GM12801 (cell line): Measurements from ENCODE around the gene YES1.

ENCODE experiments used
- TF ChIP-seq, protein P1 (sequence below): IDR thresholded peaks from one replicate; pipeline ENCODE4 v1.5.1; 2011; ENCODE audit warnings: control low read depth; ENCODE audit not compliant: insufficient read length; ENCODE audit errors: extremely low read depth

Gene YES1

DNA sequence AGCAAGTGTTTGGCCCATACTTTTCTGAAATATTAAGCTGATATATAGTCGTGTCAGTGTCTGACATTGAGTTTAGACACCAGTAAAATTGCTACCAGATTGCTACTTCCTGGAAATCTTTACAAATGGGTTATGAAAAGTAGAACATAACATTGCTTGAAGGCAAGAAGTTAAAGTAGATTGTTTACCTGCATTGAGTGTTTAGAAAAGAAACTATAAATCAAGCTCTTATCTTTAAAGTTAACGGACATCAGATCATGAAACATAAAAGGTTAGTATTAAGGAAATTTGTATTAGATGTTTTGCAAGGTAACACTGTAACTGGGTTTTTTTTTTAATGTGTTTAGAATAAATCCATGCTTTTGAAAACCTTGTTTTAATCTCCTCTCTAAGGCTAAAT lies 4.8 kb upstream of the YES1 start:
- TF ChIP-seq, protein P1, sequence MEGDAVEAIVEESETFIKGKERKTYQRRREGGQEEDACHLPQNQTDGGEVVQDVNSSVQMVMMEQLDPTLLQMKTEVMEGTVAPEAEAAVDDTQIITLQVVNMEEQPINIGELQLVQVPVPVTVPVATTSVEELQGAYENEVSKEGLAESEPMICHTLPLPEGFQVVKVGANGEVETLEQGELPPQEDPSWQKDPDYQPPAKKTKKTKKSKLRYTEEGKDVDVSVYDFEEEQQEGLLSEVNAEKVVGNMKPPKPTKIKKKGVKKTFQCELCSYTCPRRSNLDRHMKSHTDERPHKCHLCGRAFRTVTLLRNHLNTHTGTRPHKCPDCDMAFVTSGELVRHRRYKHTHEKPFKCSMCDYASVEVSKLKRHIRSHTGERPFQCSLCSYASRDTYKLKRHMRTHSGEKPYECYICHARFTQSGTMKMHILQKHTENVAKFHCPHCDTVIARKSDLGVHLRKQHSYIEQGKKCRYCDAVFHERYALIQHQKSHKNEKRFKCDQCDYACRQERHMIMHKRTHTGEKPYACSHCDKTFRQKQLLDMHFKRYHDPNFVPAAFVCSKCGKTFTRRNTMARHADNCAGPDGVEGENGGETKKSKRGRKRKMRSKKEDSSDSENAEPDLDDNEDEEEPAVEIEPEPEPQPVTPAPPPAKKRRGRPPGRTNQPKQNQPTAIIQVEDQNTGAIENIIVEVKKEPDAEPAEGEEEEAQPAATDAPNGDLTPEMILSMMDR: no peak

- TF ChIP-seq, protein P1: no peak
Observed at GRCh38 chr18:816088-816653, 4.1 kb upstream of the YES1 start.

GRCh38 chr18:815353-815752 lies 3.3 kb upstream of the YES1 start:
- TF ChIP-seq, protein P1: no peak

GRCh38 chr18:814300-815084 lies 2.5 kb upstream of the YES1 start:
- TF ChIP-seq, protein P1: no peak

DNA sequence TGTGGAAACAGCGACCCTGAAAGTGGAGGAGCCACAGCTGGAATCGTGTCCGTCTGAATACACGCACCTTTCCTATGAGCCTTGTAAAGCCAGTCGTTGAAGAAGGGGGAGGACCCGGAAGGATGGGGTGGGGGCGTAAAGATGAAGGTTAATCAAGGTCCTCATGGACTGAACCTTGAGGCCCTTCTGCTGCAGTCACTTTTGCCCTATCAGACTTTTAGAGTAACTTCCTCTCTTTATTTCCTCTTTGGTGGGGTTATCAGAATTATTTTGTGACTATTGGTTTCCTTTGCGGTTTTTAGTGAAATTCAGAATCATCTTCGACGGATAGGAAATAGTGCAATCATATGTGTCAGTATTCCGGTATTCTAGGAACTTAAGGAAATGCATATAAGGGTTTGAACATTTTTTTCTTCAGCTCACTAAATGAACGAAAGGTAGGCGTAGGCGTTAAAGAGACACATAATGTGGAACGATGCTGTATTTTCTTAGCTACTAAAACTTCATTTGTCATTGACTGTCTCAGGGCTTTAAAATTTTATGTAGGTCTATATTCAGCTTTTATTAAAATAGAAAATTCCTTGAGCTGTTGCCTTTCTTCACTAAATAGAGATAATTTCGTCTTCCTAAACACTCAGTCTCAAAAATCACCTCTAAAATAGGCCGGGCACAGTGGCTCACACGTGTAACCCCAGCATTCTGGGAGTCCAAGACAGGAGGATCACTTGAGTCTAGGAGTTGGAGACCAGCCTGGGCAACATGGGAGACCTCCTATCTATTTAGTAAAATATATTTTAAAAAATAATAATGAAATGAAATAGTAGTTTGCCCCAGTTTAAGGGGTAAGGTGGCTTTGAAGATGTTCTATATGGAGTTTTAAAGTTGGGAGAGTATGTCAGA lies 1.4 kb upstream of the YES1 start:
- TF ChIP-seq, protein P1: no peak

GRCh38 chr18:812376-813171 lies 532 bp upstream of the YES1 start:
- TF ChIP-seq, protein P1: no peak
